A673 (cell line): ENCODE data around the gene FOXJ1. TPM values are rescaled to one million over a fixed set of nuclear protein-coding genes. Genes with fewer than 3 reads are reported as not detected.

Experiments used
- BruUV-seq: library from RNA; stranded (reverse); fragments of 400-500 nt; replicated peaks from 2 replicates; lab custom pipeline; 2021; lab: Mats Ljungman, UMichigan
- CTCF ChIA-PET: fragments of 300-600 bp; sonication (Branson Sonifier 250); formaldehyde crosslinking; loops from one replicate; lab custom pipeline; 2022; ENCODE audit warnings: antibody characterized with exemption; lab: Charles Lee
- POLR2A ChIA-PET: fragments of 300-600 bp; sonication (Branson Sonifier 250); formaldehyde crosslinking; loops from one replicate; lab custom pipeline; 2022; ENCODE audit warnings: antibody characterized with exemption; ENCODE audit not compliant: low non-redundant PET; lab: Charles Lee
- DNase-seq: peaks from one replicate; pipeline ENCODE4 v3.0.0-alpha.2; 2015; ENCODE audit warnings: low spot score
- H3K27ac ChIP-seq: fragments of 200-600 bp; sonication (generic); 2 replicates; pipeline ENCODE4 v1.5.1; 2016; ENCODE audit warnings: mixed run types, low read depth, mild to moderate bottlenecking, mixed read lengths, antibody characterized with exemption, low read length; ENCODE audit not compliant: poor library complexity, severe bottlenecking
- H3K27me3 ChIP-seq: fragments of 200-600 bp; sonication (generic); replicated peaks from 2 replicates; pipeline ENCODE4 v1.6.1; 2017; ENCODE audit warnings: mixed run types, low read depth, mild to moderate bottlenecking, mixed read lengths, antibody characterized with exemption, low read length; ENCODE audit not compliant: insufficient read depth, poor library complexity
- H3K36me3 ChIP-seq: fragments of 200-600 bp; sonication (generic); 2 replicates; pipeline ENCODE4 v1.6.1; 2016; ENCODE audit warnings: mixed run types, mild to moderate bottlenecking, mixed read lengths, antibody characterized with exemption, low read length; ENCODE audit not compliant: insufficient read depth, poor library complexity, severe bottlenecking
- H3K4me1 ChIP-seq: fragments of 200-600 bp; sonication (generic); 2 replicates; pipeline ENCODE4 v1.6.1; 2017; ENCODE audit warnings: mixed run types, mild to moderate bottlenecking, mixed read lengths, antibody characterized with exemption, low read length; ENCODE audit not compliant: insufficient read depth, poor library complexity, severe bottlenecking
- H3K4me3 ChIP-seq: fragments of 200-600 bp; sonication (generic); 2 replicates; pipeline ENCODE4 v1.5.1; 2016; ENCODE audit warnings: low read depth, mixed run types, mild to moderate bottlenecking, mixed read lengths, low read length; ENCODE audit not compliant: poor library complexity, severe bottlenecking
- H3K9me3 ChIP-seq: fragments of 200-600 bp; sonication (generic); 2 replicates; pipeline ENCODE4 v1.6.1; 2016; ENCODE audit warnings: mixed run types, low read depth, mild to moderate bottlenecking, mixed read lengths, antibody characterized with exemption, low read length; ENCODE audit not compliant: poor library complexity, severe bottlenecking
- CTCF ChIP-seq: fragments of 300-800, 200-600 bp; sonication (generic); conservative IDR thresholded peaks from 2 replicates; pipeline ENCODE4 v1.5.1; 2017; ENCODE audit warnings: low read depth, mild to moderate bottlenecking, antibody characterized with exemption, low read length, moderate library complexity, mixed read lengths
- EZH2 ChIP-seq: fragments of 200-600 bp; sonication (generic); IDR thresholded peaks from 2 replicates; pipeline ENCODE4 v1.6.1; 2017; ENCODE audit warnings: borderline replicate concordance, low read depth, mild to moderate bottlenecking, mixed read lengths, antibody characterized with exemption, low read length; ENCODE audit not compliant: poor library complexity, severe bottlenecking
- intact Hi-C: fragments of 100-400 bp; cut with micrococcal nuclease; formaldehyde crosslinking; loops from one replicate; pipeline ENCODE4 v1.10.0; 2022; ENCODE audit not compliant: unreplicated experiment
- total RNA-seq: library from RNA; stranded (reverse); gene quantifications from 2 replicates; pipeline ENCODE4 v1.2.3, GENCODE V29; 2021

Gene FOXJ1
- total RNA-seq, 1 experiment from 2014 or later = 0.17 TPM

GRCh38 chr17:76136276-76137000 is 4.6 kb downstream of the FOXJ1 start:
- CTCF ChIA-PET = interaction anchor here (0.5 kb wide), 1 partner anchor 46 kb away, joined by 3 read pairs; no protein-coding TSS in a partner anchor
- peaks cover 18% of the 10 kb centered on the region for H3K4me1 ChIP-seq

GRCh38 chr17:76135810-76136188 is 5.2 kb downstream of the FOXJ1 start:
- CTCF ChIA-PET = interaction anchor here (0.5 kb wide), 1 partner anchor 46 kb away, joined by 3 read pairs; no protein-coding TSS in a partner anchor

More at GRCh38 chr17:76136276-76137000, 4.6 kb downstream of the FOXJ1 start:
- Histone ChIP-seq H3K4me3 (no peak overlapping the region), H3K27ac (no peak overlapping the region), H3K36me3 (no peaks in the 10 kb centered on the region), H3K9me3 (no peaks in the 10 kb centered on the region), H3K27me3 (no peaks in the 10 kb centered on the region)
- no TSS peak for BruUV-seq
- intact Hi-C loops = no loop called here
- TF ChIP-seq EZH2 (no peak), CTCF (no peak)
- POLR2A ChIA-PET = no interaction called here
- no peak for DNase-seq

More at GRCh38 chr17:76135810-76136188, 5.2 kb downstream of the FOXJ1 start:
- intact Hi-C loops = no loop called here
- Histone ChIP-seq H3K4me3 (no peak overlapping the region), H3K27me3 (no peaks in the 10 kb centered on the region), H3K27ac (no peak overlapping the region), H3K4me1 (peaks cover 12% of the 10 kb centered on the region), H3K36me3 (no peaks in the 10 kb centered on the region), H3K9me3 (no peaks in the 10 kb centered on the region)
- no TSS peak for BruUV-seq
- no peak for DNase-seq
- POLR2A ChIA-PET = no interaction called here
- TF ChIP-seq EZH2 (no peak), CTCF (no peak)
